Right cardiac atrium (tissue), 5 donors: Measurements from ENCODE around the gene SLC13A4. TPM values are rescaled to one million over a fixed set of nuclear protein-coding genes. Genes with fewer than 3 reads are reported as not detected.

Experiments
- ATAC-seq, 2 donors: fragments of 200-7000 bp; cut with Tn5 transposase; one replicate each; pipeline versions ENCODE4 v1.8.0 to v1.9.1; 2020; ENCODE audit warnings: moderate library complexity in 2 of 2, mild to moderate bottlenecking in 1 of 2
- DNase-seq, 3 donors: peaks; one replicate each; pipeline ENCODE4 v3.0.0-alpha.2; 2020
- H3K27ac ChIP-seq: one replicate; pipeline ENCODE4 v1.5.1; 2013; ENCODE audit warnings: mild to moderate bottlenecking, low read length, control low read depth, moderate library complexity
- H3K27me3 ChIP-seq: one replicate; pipeline ENCODE4 v1.6.1; 2013; ENCODE audit not compliant: control insufficient read depth, insufficient read depth
- H3K4me1 ChIP-seq: one replicate; pipeline ENCODE4 v1.6.1; 2013; ENCODE audit warnings: low read length; ENCODE audit not compliant: control insufficient read depth, insufficient read depth
- H3K4me3 ChIP-seq: one replicate; pipeline ENCODE4 v1.5.1; 2013; ENCODE audit warnings: low read length, control low read depth
- H3K9me3 ChIP-seq: one replicate; pipeline ENCODE4 v1.6.1; 2013; ENCODE audit warnings: low read length; ENCODE audit not compliant: control insufficient read depth
- WGBS: extraction: QIAGEN DNeasy Blood & Tissue Kit; methylation state at CpG from one replicate; pipeline ENCODE4 v1.1.7; 2013; 5-methylcytosine and 5-hydroxymethylcytosine counted together
- intact Hi-C, 4 donors: fragments of 100-400 bp; cut with DNase I; formaldehyde crosslinking; loops; one replicate each; pipeline versions ENCODE4 v1.11.0 to v1.14.0; 2022 to 2023
- polyA plus RNA-seq: library from polyadenylated mRNA; stranded (reverse); fragments of 200-250 nt; gene quantifications from one replicate; pipeline ENCODE4 v1.2.3, GENCODE V29; 2013
- total RNA-seq, 4 donors: library from RNA; stranded (reverse); fragmentation: NEBNext Ultra II Directional; extraction: Animal tissue kit (Norgen Biotek cat#: 25700); gene quantifications; one replicate each; pipeline ENCODE4 v1.2.1, GENCODE V29; 2021
- donor health status: healthy with polysubstance abuse.
- donor health status: DM: no; HTN: yes; CAD: no.
- donor health status: DM: no; HTN: no; CAD: no.
- donor health status: DM: no; HTN: yes; CAD: no; lungs with severe emphysema.
- donor health status: DM: yes; HTN: yes; CAD: no.

SLC13A4 gene
- total and polyA plus RNA-seq, 5 donors, result 0.16 to 0.41 (median 0.23) TPM; not detected in 2

DNA sequence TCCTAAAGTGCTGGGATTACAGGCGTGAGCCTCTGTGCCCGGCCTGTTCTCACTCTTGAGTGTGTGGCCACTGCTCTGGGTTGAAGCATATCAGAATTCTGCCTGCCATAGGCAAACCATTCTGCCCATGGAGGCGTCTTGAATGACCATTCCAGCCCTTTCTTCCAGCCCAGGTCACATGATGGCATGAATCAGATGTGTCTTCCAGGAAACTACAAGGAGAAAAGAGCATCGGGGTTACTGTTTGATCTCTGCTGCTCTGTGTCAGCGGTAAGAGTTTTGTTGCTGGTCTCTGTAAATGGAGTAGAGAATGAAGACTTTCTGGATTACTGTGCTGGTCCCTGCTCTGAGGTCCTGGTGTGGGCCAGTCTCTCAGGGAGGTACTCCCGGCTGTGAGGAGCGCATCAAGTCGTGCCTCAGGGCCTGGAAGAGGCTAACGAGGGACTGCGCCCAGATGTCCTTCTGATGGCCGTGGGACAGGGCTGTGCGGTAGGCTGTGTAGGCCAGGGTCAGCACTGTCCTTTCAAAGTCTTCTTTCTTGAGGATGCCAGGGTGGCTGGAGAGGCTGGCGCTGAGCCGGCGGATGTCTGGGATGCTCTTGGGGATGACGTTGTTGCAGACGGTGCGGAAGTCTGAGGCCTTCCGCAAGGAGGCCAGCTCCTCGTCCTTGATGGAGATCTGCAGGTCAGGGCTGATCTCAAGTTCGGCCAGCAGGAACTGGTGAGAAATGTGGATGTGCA lies 5.8 kb upstream of the SLC13A4 start:
- Histone ChIP-seq H3K27ac (no peak overlapping the region), H3K27me3 (no peaks in the 10 kb centered on the region), H3K4me3 (no peak overlapping the region), H3K4me1 (no peaks in the 10 kb centered on the region), H3K9me3 (no peaks in the 10 kb centered on the region)
- DNase-seq, result no peak
- 92% methylated on average over 21 of the region's 21 CpGs for WGBS
- peak; percentile 10 to 18 for ATAC-seq
- intact Hi-C loops, result no loop called here

DNA sequence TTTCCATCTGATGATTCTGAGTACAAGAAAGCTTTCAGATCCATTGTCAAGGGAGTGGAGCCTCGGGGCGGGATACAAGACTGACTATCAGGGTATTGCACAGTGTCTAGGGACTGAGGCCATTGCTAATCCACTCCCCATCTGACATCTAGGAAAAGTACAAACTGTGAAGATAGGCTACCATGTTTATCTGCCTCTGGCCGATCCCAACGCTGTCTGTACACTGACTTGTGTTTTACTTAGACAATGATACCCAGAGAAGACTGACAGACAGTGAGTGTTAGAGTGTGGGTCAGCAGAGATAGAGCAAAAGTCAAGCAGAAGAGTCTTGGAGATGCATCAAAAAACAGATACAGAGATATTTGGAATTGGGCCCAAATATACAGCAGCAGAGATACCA lies 3.1 kb upstream of the SLC13A4 start:
- Histone ChIP-seq H3K27me3 (no peaks in the 10 kb centered on the region), H3K9me3 (no peaks in the 10 kb centered on the region), H3K27ac (no peak overlapping the region), H3K4me1 (no peaks in the 10 kb centered on the region), H3K4me3 (no peak overlapping the region)
- ATAC-seq (no peak), DNase-seq (no peak)
- intact Hi-C loops, result no loop called here
- WGBS, result 69% methylated on average over 4 of the region's 4 CpGs

DNA sequence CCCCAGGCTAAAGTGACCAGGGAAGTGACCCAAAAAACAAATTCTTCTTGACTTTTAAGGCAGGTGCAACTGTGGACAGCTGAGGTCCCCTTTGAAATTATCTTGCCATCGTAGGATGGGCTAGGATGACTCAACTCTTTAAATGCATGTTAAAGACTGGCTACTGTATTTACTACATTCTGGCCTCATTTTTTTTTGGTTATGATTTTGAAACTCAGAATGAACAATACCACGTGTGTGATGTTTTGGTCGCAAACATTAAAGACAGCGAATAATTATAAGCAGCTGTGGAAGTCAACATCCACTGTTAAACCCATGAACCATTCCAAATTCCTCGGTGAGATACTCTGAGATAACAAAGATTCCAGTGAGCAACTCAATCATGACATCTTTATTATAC lies 1.2 kb upstream of the SLC13A4 start:
- no peak for ATAC-seq
- no peaks in the 10 kb centered on the region for H3K27me3 ChIP-seq
- DNase-seq, result no peak
- 80% methylated on average over 5 of the region's 5 CpGs for WGBS
- intact Hi-C loops, result no loop called here
- H3K9me3 ChIP-seq, result no peaks in the 10 kb centered on the region
- H3K4me3 ChIP-seq, result no peak overlapping the region
- no peaks in the 10 kb centered on the region for H3K4me1 ChIP-seq
- H3K27ac ChIP-seq, result no peak overlapping the region

DNA sequence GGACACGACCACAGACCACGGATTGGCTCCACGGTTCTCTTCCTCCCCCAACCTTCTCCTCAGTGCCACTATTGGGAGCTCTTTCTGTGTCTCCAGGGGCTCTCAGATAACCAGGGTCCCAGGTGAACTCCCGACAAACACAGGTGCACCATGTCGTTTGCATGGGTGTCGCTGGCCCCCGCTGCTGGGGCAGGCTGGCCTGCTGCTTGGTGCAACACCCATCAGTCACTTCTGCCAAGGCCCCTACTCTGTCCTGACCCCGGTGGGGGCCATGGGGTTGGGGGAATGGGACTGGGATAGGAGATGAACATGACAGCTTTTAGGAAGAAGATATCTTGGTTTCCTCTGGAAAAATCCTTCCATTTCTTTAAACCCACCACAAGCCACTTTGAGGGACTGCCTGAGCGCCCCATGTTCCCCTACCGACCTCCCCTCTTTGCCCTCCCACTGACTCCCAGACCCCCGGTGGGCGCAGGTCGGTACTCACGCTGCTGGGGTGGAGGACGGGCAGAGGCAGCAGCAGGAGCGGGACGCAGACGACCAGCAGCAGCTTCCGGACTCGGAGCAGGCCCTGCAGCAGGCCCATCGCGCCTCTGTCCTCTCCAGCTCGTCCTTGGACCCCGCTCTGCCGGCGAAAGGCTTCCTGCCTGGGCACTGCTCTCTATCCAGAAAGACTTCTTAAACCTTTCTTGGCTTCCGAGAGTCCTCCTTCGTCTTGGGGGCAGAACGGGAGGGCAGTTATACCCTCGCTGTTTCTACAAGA lies 894 bp downstream of the SLC13A4 start:
- Histone ChIP-seq H3K27me3 (no peaks in the 10 kb centered on the region), H3K9me3 (no peaks in the 10 kb centered on the region), H3K4me3 (no peak overlapping the region), H3K27ac (no peak overlapping the region), H3K4me1 (no peaks in the 10 kb centered on the region)
- 93% methylated on average over 30 of the region's 30 CpGs for WGBS
- intact Hi-C loops, result no loop called here
- no peak for DNase-seq
- peak in 1 of 2 donors; percentile 14 for ATAC-seq

DNA sequence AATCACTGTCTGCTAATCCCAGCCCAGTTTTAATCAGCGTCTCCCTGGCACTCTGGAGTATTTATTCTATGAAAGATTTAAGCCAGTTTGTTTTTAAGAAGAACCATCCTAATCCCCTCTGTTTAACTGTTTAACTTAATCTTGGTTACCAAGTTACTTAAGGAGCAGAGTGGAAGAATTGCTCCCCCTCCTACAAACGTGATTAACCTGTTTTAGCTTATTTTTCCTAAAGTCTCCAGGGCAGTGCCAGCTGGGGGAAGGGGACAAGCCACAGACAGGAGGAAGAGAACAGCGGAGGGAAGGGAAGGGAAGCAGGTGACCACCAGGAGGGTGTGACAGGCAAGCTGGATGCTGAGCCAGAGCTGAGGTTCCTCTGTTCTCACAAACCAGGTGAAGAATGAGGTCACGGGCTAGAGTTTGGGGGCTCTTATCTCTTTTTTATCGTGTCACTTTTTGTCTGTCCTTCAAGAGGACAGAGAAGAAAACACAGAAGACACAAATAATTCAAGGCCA lies 1.7 kb downstream of the SLC13A4 start:
- H3K27me3 ChIP-seq, result no peaks in the 10 kb centered on the region
- H3K4me3 ChIP-seq, result no peak overlapping the region
- DNase-seq (no peak), ATAC-seq (no peak)
- no peaks in the 10 kb centered on the region for H3K4me1 ChIP-seq
- 42% methylated on average over 5 of the region's 5 CpGs for WGBS
- intact Hi-C loops, result no loop called here
- no peaks in the 10 kb centered on the region for H3K9me3 ChIP-seq
- no peak overlapping the region for H3K27ac ChIP-seq

DNA sequence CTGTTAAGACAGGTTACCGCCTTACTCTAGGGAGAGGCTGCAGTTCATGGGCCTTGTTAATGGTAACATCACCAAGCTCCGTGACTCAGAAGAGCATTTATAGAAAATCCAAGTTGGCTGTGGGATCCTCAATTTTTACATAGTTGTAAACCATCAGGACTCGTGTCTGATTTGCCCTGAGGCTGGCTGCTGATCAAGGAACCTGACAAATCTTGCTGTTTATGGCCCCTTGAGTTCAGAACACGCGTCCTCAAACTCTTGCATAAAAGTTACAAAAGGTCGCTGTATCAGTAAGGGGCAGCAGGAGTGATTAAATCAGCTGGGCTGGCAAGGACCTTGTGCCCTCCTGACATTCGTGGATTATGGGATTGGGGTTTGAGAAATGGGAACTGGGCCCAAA lies 4.6 kb downstream of the SLC13A4 start:
- Histone ChIP-seq H3K9me3 (no peaks in the 10 kb centered on the region), H3K27me3 (no peaks in the 10 kb centered on the region), H3K4me1 (no peaks in the 10 kb centered on the region), H3K4me3 (no peak overlapping the region), H3K27ac (no peak overlapping the region)
- DNase-seq (no peak), ATAC-seq (no peak)
- intact Hi-C loops, result no loop called here
- 85% methylated on average over 7 of the region's 7 CpGs for WGBS

DNA sequence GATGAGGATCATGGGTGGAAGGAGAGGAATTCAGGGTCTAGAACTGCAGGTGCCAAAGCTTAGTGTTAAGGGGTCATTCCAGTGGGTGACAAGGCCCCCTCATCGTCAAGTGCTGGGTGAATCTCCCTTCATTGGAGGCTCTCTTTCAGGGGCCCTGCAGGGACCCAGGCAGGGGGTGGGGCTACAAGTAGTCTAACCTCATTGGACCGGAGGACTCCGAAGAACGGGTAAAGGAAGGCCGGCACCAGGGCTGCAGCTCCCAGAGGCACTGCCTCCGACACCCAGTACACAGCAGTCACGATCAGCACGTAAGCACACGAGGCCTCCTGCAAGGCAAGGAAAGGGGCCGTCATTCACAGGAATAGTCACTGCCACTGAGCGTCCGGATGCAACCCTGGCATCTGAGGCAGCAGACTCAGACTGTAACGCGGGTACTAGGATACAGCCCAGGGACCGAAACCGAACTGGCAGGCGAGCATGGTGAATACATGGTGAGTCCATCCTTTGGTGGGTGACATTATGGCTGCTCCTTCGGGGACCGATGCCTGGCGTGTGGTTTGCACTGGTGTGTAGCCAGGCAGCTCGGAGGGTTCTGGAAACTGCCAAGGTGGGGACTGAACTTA lies 6.7 kb downstream of the SLC13A4 start:
- no peak overlapping the region for H3K27ac ChIP-seq
- DNase-seq, result no peak
- no peak for ATAC-seq
- 95% methylated on average over 21 of the region's 21 CpGs for WGBS
- no peak overlapping the region for H3K4me3 ChIP-seq
- no peaks in the 10 kb centered on the region for H3K27me3 ChIP-seq
- no peaks in the 10 kb centered on the region for H3K4me1 ChIP-seq
- intact Hi-C loops, result no loop called here
- H3K9me3 ChIP-seq, result no peaks in the 10 kb centered on the region

DNA sequence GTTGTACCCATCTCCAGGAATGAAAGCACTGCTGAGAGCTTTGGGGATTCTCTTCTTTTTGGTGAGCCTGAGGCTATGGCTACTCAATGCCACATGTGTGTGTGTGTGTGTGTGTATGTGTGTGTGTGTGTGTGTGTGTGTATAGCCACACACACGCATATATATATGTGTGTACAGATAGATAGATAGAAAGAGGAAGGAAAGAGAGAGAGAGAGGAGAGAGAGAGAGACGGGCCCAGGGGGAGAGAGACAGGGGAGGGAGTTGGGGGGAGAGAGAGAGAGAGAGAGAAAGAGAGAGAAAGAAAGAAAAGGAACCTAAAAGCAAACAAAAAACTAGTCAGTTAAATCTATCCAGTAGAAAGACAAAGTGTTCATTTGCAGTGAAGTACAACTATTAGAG lies 8.3 kb downstream of the SLC13A4 start:
- no peaks in the 10 kb centered on the region for H3K9me3 ChIP-seq
- ATAC-seq, result no peak
- WGBS, result 32% methylated on average over 2 of the region's 2 CpGs

DNA sequence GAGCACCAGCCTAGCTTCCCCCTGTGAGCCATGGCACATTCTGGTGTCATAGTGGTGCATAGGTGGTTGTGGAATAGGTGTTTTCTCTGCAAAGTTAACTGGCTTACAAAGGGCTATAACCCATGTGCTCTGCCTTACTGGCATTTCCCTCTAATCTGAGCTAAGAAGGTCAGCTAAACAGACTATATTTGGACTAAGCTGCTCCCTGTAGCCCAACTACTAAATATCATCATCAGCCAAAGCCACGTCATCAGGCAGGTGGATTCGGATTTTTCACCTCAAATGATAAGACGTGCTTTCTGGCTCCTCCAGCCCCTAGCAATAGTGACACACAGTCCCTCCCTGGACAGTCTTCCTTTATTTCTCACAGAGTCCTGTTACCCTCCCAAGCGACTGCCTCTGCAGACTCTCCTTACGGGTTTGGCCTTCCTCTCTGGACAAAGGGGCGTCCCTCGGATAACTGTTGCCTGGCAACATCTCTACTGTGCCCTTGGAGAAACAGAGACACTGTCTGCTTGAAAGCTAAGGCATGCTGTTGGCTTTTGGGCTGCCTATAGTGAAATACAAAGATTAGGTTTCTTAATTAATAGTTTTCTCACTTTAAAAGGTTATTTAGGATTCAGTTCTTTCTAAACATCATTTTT lies 9.1 kb downstream of the SLC13A4 start:
- no peak overlapping the region for H3K27ac ChIP-seq
- ATAC-seq, result peak; percentile 63 to 84
- 39% methylated on average over 7 of the region's 7 CpGs for WGBS

More for the DNA sequence above, 8.3 kb downstream of the SLC13A4 start:
- no peak for DNase-seq
- intact Hi-C loops, result no loop called here
- Histone ChIP-seq H3K27me3 (no peaks in the 10 kb centered on the region), H3K4me1 (no peaks in the 10 kb centered on the region), H3K27ac (no peak overlapping the region), H3K4me3 (no peak overlapping the region)

DNA sequence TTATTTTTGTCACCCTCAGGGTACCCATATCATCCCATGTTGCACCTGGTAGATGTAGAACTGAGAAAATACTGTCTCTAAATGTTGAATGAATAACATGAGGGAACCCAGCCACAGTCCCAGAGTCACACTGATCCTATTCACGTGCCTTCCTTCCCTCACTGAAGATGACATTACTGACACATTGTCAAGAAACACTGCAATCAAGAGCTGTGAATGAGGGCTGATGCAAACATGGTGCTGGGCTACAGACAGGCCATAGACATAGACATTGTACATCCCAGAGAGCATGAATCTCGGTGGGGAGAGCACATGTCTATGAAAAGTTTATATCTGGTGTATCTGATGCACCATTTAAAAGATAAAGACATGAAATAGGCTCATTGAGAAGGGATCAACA lies 9.8 kb downstream of the SLC13A4 start:
- no peak overlapping the region for H3K27ac ChIP-seq
- ATAC-seq (no peak), DNase-seq (no peak)
- WGBS, result 86% methylated on average over 2 of the region's 2 CpGs
- no peaks in the 10 kb centered on the region for H3K9me3 ChIP-seq
- H3K4me1 ChIP-seq, result no peaks in the 10 kb centered on the region
- intact Hi-C loops, result no loop called here
- no peak overlapping the region for H3K4me3 ChIP-seq
- no peaks in the 10 kb centered on the region for H3K27me3 ChIP-seq

More for the DNA sequence above, 9.1 kb downstream of the SLC13A4 start:
- H3K27me3 ChIP-seq, result no peaks in the 10 kb centered on the region
- H3K9me3 ChIP-seq, result no peaks in the 10 kb centered on the region
- DNase-seq, result no peak
- intact Hi-C loops, result no loop called here
- no peaks in the 10 kb centered on the region for H3K4me1 ChIP-seq
- H3K4me3 ChIP-seq, result no peak overlapping the region

DNA sequence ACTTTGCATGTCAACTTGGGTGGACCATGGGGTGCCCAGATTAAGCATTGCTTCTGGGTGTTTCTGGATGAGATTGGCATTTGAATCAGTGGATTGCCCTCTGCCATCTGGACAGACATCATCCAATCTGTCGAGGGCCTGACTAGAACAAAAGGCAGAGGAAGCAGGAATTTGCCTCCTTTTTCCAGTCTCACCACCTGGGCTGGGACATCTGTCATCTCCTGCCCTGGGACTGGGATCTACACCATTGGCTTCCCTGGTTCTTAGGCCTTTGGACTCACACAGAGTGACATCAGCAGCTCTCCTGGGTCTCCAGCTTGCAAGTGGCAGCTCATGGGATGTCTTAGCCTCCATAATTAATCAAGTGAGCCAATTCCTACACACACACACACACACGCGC lies 10.3 kb downstream of the SLC13A4 start:
- Histone ChIP-seq H3K27me3 (no peaks in the 10 kb centered on the region), H3K4me1 (peaks cover 2% of the 10 kb centered on the region), H3K4me3 (no peak overlapping the region), H3K27ac (no peak overlapping the region), H3K9me3 (no peaks in the 10 kb centered on the region)
- no peak for ATAC-seq
- intact Hi-C loops, result no loop called here
- DNase-seq, result no peak
- 90% methylated on average over 3 of the region's 3 CpGs for WGBS
